K562 (cell line): ENCODE results near the gene RBM3. TPM values are rescaled to one million over a fixed set of nuclear protein-coding genes. Genes with fewer than 3 reads are reported as not detected.

Experiments used
- ETV6 ChIP-seq, 3 experiments: fragments of 150-350 bp in 1 of 3; sonication (generic) in 1 of 3; formaldehyde crosslinking in 1 of 3; IDR thresholded peaks; 2 replicates each; pipeline versions ENCODE4 v1.6.1 to v1.8.0; 2014 to 2022; ENCODE audit warnings: borderline replicate concordance in 2 of 3, low read depth in 2 of 3, antibody characterized with exemption in 1 of 3, low read length in 1 of 3, mild to moderate bottlenecking in 1 of 3, missing genetic modification reagents in 1 of 3
- JUND ChIP-seq, 2 experiments: IDR thresholded peaks; 2 replicates in 1 of 2; 3 replicates in 1 of 2; pipeline ENCODE4 v1.6.1; 2011; ENCODE audit warnings: borderline replicate concordance in 2 of 2, low read depth in 2 of 2, low read length in 2 of 2, improper control_type of control experiment in 1 of 2, missing biosample characterization in 1 of 2, missing genetic modification characterization in 1 of 2, missing genetic modification reagents in 1 of 2
- NCOA1 ChIP-seq: fragments of 450-650 bp; IDR thresholded peaks from 2 replicates; pipeline ENCODE4 v1.6.1; 2016; ENCODE audit warnings: low read depth
- PATZ1 ChIP-seq: fragments of 250-450 bp; sonication (Bioruptor Pico); IDR thresholded peaks from 2 replicates; pipeline ENCODE4 v1.5.0; 2020; ENCODE audit warnings: mild to moderate bottlenecking, borderline replicate concordance
- SMARCB1 ChIP-seq: IDR thresholded peaks from 2 replicates; pipeline ENCODE4 v1.6.1; 2011; ENCODE audit warnings: improper control_type of control experiment, low read depth; ENCODE audit not compliant: insufficient read length
- TOE1 ChIP-seq, 2 experiments: fragments of 450-650 bp in 1 of 2; sonication (generic) in 1 of 2; formaldehyde crosslinking in 1 of 2; IDR thresholded peaks; 2 replicates each; pipeline versions ENCODE4 v1.7.1 to v1.8.0; 2016 to 2022; ENCODE audit warnings: borderline replicate concordance in 2 of 2, mild to moderate bottlenecking in 2 of 2, antibody characterized with exemption in 1 of 2, inconsistent platforms in 1 of 2, low read depth in 1 of 2, missing genetic modification reagents in 1 of 2, moderate library complexity in 1 of 2
- polyA plus RNA-seq, 8 experiments: library from polyadenylated mRNA; depleted of rRNA in 4 of 8; stranded (reverse) in 5 of 8; unstranded in 3 of 8; fragments of >200 nt; fragmentation: Nextera tagmentation in 2 of 8; fragmentation: Illumina TruSeq in 1 of 8; extraction: Ambion mirVana in 2 of 8; extraction: Trizol in 1 of 8; gene quantifications; 2 replicates each; pipeline versions ENCODE4 v1.2.1 to v1.2.3, GENCODE V29; 2011 to 2014; ENCODE audit warnings: inconsistent platforms in 1 of 8, missing spikeins in 1 of 8
- total RNA-seq, 7 experiments: library from RNA; depleted of rRNA in 6 of 7; stranded (reverse); fragments of >200 nt in 6 of 7; fragmentation: Illumina TruSeq in 2 of 7; extraction: Trizol in 2 of 7; gene quantifications; 2 replicates each; pipeline versions ENCODE4 v1.2.1 to v1.2.3, GENCODE V29; 2011 to 2021; ENCODE audit warnings: low replicate concordance in 1 of 7
- TF ChIP-seq, protein P1 (sequence below): fragments of 250-450 bp; sonication (Bioruptor Pico); IDR thresholded peaks from 2 replicates; pipeline ENCODE4 v1.8.0; 2022; ENCODE audit warnings: inconsistent platforms
- TF ChIP-seq, protein P2 (sequence below): sonication (generic); formaldehyde crosslinking; IDR thresholded peaks from 2 replicates; pipeline ENCODE4 v1.8.1; 2023; ENCODE audit warnings: mild to moderate bottlenecking, missing genetic modification reagents
- TF ChIP-seq, protein P3 (sequence below), 2 experiments: fragments of 450-650 bp in 1 of 2; sonication (generic) in 1 of 2; formaldehyde crosslinking in 1 of 2; IDR thresholded peaks; 2 replicates each; pipeline versions ENCODE4 v1.7.1 to v1.9.0; 2016 to 2022; ENCODE audit warnings: inconsistent platforms in 1 of 2, mild to moderate bottlenecking in 1 of 2, missing genetic modification reagents in 1 of 2

RBM3 gene
- total and polyA plus RNA-seq, 9 of the 15 experiments (the other 6 are each of a cell fraction or from before 2014, with no cell fraction given) = 70.3 to 272 (median 209) TPM

DNA sequence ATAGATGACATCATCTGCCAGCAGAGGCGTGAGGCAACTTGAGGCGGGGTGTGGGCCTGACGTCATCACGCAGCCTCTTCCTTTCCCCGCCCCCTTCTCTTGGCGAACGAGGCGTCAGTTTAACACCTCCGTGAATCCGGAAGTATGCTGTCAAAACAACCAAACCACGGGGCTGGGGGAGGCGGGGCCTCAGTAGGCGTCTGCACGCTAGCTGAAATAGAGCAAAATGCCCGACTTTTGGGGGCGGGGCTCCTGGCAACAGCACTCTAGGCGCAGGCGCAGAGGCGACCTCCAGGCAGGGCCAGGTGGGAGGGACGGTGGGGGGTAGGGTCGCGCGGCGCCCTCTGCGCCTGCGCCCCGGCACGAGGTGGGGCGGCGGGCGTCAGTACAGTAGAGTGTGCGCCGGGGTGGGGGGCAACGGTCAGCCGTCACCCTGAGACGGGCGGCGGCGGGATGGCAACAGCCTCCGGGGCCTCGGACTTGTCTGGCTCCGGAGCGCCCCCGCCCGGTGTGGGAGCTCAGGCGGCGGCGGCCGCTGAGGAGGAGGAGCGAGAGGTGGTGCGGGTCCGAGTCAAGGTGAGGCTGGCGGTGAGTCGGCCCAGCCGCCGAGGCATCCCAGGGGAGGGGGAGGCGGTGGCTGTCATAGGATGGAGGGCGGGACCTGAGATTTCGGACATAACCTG, 34.8 kb upstream of the RBM3 start, which contains the start of gene TBC1D25 (continued):
- TF ChIP-seq, protein P1, sequence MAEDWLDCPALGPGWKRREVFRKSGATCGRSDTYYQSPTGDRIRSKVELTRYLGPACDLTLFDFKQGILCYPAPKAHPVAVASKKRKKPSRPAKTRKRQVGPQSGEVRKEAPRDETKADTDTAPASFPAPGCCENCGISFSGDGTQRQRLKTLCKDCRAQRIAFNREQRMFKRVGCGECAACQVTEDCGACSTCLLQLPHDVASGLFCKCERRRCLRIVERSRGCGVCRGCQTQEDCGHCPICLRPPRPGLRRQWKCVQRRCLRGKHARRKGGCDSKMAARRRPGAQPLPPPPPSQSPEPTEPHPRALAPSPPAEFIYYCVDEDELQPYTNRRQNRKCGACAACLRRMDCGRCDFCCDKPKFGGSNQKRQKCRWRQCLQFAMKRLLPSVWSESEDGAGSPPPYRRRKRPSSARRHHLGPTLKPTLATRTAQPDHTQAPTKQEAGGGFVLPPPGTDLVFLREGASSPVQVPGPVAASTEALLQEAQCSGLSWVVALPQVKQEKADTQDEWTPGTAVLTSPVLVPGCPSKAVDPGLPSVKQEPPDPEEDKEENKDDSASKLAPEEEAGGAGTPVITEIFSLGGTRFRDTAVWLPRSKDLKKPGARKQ (CRISPR knock-in tag) = no peak
- TF ChIP-seq PATZ1 (CRISPR knock-in tag) = no peak
- TF ChIP-seq, protein P2, sequence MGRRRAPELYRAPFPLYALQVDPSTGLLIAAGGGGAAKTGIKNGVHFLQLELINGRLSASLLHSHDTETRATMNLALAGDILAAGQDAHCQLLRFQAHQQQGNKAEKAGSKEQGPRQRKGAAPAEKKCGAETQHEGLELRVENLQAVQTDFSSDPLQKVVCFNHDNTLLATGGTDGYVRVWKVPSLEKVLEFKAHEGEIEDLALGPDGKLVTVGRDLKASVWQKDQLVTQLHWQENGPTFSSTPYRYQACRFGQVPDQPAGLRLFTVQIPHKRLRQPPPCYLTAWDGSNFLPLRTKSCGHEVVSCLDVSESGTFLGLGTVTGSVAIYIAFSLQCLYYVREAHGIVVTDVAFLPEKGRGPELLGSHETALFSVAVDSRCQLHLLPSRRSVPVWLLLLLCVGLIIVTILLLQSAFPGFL (CRISPR knock-in tag) = no peak
- no peak for TF ChIP-seq ETV6 (IDR thresholded peaks at IDR 0.05; ENCODE audit: borderline replicate concordance in 1 of 2, low read depth in 2 of 2, low read length in 1 of 2)
- no peak for TF ChIP-seq ETV6 (CRISPR knock-in tag; IDR thresholded peaks at IDR 0.05; ENCODE audit: borderline replicate concordance)
- no peak for TF ChIP-seq SMARCB1
- TF ChIP-seq TOE1 (IDR thresholded peaks at IDR 0.05; ENCODE audit: borderline replicate concordance) = peak; percentile 56; the same call in 1 of the 2 replicates
- no peak for TF ChIP-seq TOE1 (CRISPR knock-in tag; IDR thresholded peaks at IDR 0.05; ENCODE audit: borderline replicate concordance, low read depth)
- TF ChIP-seq, protein P3, sequence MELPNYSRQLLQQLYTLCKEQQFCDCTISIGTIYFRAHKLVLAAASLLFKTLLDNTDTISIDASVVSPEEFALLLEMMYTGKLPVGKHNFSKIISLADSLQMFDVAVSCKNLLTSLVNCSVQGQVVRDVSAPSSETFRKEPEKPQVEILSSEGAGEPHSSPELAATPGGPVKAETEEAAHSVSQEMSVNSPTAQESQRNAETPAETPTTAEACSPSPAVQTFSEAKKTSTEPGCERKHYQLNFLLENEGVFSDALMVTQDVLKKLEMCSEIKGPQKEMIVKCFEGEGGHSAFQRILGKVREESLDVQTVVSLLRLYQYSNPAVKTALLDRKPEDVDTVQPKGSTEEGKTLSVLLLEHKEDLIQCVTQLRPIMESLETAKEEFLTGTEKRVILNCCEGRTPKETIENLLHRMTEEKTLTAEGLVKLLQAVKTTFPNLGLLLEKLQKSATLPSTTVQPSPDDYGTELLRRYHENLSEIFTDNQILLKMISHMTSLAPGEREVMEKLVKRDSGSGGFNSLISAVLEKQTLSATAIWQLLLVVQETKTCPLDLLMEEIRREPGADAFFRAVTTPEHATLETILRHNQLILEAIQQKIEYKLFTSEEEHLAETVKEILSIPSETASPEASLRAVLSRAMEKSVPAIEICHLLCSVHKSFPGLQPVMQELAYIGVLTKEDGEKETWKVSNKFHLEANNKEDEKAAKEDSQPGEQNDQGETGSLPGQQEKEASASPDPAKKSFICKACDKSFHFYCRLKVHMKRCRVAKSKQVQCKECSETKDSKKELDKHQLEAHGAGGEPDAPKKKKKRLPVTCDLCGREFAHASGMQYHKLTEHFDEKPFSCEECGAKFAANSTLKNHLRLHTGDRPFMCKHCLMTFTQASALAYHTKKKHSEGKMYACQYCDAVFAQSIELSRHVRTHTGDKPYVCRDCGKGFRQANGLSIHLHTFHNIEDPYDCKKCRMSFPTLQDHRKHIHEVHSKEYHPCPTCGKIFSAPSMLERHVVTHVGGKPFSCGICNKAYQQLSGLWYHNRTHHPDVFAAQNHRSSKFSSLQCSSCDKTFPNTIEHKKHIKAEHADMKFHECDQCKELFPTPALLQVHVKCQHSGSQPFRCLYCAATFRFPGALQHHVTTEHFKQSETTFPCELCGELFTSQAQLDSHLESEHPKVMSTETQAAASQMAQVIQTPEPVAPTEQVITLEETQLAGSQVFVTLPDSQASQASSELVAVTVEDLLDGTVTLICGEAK (IDR thresholded peaks at IDR 0.05) = no peak
- TF ChIP-seq, protein P3 (CRISPR knock-in tag; IDR thresholded peaks at IDR 0.05) = no peak
- peak; percentile 96 for TF ChIP-seq JUND (IDR thresholded peaks at IDR 0.05; ENCODE audit: borderline replicate concordance, low read depth, low read length)
- TF ChIP-seq JUND (tag; IDR thresholded peaks at IDR 0.05; ENCODE audit: borderline replicate concordance, low read depth, low read length) = peak; percentile 97; the same call in 2 of the 3 replicates
- peak; percentile 91 for TF ChIP-seq NCOA1
